Rectal smooth muscle tissue (tissue), 1 donor: Measurements from ENCODE around the gene PRAC1.

Experiments used
- H3K27ac ChIP-seq: one replicate; pipeline ENCODE4 v1.7.0; 2013; ENCODE audit warnings: low read depth, low read length, inconsistent platforms
- H3K27me3 ChIP-seq: one replicate; pipeline ENCODE4 v1.7.0; 2013; ENCODE audit warnings: low read length; ENCODE audit not compliant: control insufficient read depth, insufficient read depth
- H3K36me3 ChIP-seq: one replicate; pipeline ENCODE4 v1.7.0; 2013; ENCODE audit warnings: low read length; ENCODE audit not compliant: control insufficient read depth, insufficient read depth
- H3K4me1 ChIP-seq: one replicate; pipeline ENCODE4 v1.7.0; 2013; ENCODE audit warnings: low read length; ENCODE audit not compliant: control insufficient read depth, insufficient read depth
- H3K4me3 ChIP-seq: one replicate; pipeline ENCODE4 v1.7.0; 2013; ENCODE audit warnings: low read length
- H3K9ac ChIP-seq: one replicate; pipeline ENCODE4 v1.7.0; 2013; ENCODE audit warnings: low read length

Gene PRAC1

GRCh38 chr17:48752399-48753288, 30.3 kb upstream of the PRAC1 start:
- Histone ChIP-seq H3K9ac (no peak overlapping the region), H3K4me1 (no peaks in the 10 kb centered on the region), H3K36me3 (no peaks in the 10 kb centered on the region), H3K4me3 (no peak overlapping the region), H3K27me3 (peaks cover 64% of the 10 kb centered on the region), H3K27ac (no peak overlapping the region)

- H3K36me3 ChIP-seq, result no peaks in the 10 kb centered on the region
- peaks cover 71% of the 10 kb centered on the region for H3K27me3 ChIP-seq
- no peak overlapping the region for H3K27ac ChIP-seq
- H3K4me3 ChIP-seq, result no peak overlapping the region
- no peaks in the 10 kb centered on the region for H3K4me1 ChIP-seq
- no peak overlapping the region for H3K9ac ChIP-seq
These were observed 29.5 kb upstream of the PRAC1 start for GRCh38 chr17:48751733-48752398.

GRCh38 chr17:48751172-48751571, 28.9 kb upstream of the PRAC1 start:
- H3K4me3 ChIP-seq, result no peak overlapping the region
- no peaks in the 10 kb centered on the region for H3K4me1 ChIP-seq
- peaks cover 73% of the 10 kb centered on the region for H3K27me3 ChIP-seq
- no peak overlapping the region for H3K27ac ChIP-seq
- H3K36me3 ChIP-seq, result no peaks in the 10 kb centered on the region
- H3K9ac ChIP-seq, result no peak overlapping the region

GRCh38 chr17:48749621-48750553, 27.6 kb upstream of the PRAC1 start:
- Histone ChIP-seq H3K4me3 (no peak overlapping the region), H3K36me3 (no peaks in the 10 kb centered on the region), H3K4me1 (no peaks in the 10 kb centered on the region), H3K9ac (no peak overlapping the region), H3K27ac (no peak overlapping the region), H3K27me3 (peaks cover 73% of the 10 kb centered on the region)

- H3K4me3 ChIP-seq, result no peak overlapping the region
- peaks cover 64% of the 10 kb centered on the region for H3K27me3 ChIP-seq
- no peaks in the 10 kb centered on the region for H3K36me3 ChIP-seq
- H3K4me1 ChIP-seq, result no peaks in the 10 kb centered on the region
- H3K27ac ChIP-seq, result no peak overlapping the region
- no peak overlapping the region for H3K9ac ChIP-seq
These were observed 26.6 kb upstream of the PRAC1 start for GRCh38 chr17:48748718-48749566.

GRCh38 chr17:48747445-48748363, 25.4 kb upstream of the PRAC1 start:
- Histone ChIP-seq H3K4me1 (no peaks in the 10 kb centered on the region), H3K36me3 (no peaks in the 10 kb centered on the region), H3K27ac (no peak overlapping the region), H3K4me3 (no peak overlapping the region), H3K9ac (no peak overlapping the region), H3K27me3 (peaks cover 60% of the 10 kb centered on the region)

GRCh38 chr17:48746916-48747444, 24.7 kb upstream of the PRAC1 start:
- Histone ChIP-seq H3K27me3 (peaks cover 57% of the 10 kb centered on the region), H3K4me1 (no peaks in the 10 kb centered on the region), H3K36me3 (no peaks in the 10 kb centered on the region), H3K9ac (no peak overlapping the region), H3K4me3 (no peak overlapping the region), H3K27ac (no peak overlapping the region)

- peaks cover 51% of the 10 kb centered on the region for H3K27me3 ChIP-seq
- H3K4me1 ChIP-seq, result no peaks in the 10 kb centered on the region
- no peak overlapping the region for H3K27ac ChIP-seq
These were observed 23.3 kb upstream of the PRAC1 start for GRCh38 chr17:48745381-48746275.

GRCh38 chr17:48740537-48740936, 18.2 kb upstream of the PRAC1 start:
- H3K9ac ChIP-seq, result no peak overlapping the region
- H3K36me3 ChIP-seq, result no peaks in the 10 kb centered on the region
- H3K4me3 ChIP-seq, result no peak overlapping the region
- H3K27me3 ChIP-seq, result peaks cover 37% of the 10 kb centered on the region
- H3K4me1 ChIP-seq, result no peaks in the 10 kb centered on the region
- H3K27ac ChIP-seq, result no peak overlapping the region

More at GRCh38 chr17:48745381-48746275, 23.3 kb upstream of the PRAC1 start:
- no peaks in the 10 kb centered on the region for H3K36me3 ChIP-seq
- no peak overlapping the region for H3K4me3 ChIP-seq
- H3K9ac ChIP-seq, result no peak overlapping the region
